Measurements from ENCODE around the gene POU3F3.

Gene POU3F3

DNA sequence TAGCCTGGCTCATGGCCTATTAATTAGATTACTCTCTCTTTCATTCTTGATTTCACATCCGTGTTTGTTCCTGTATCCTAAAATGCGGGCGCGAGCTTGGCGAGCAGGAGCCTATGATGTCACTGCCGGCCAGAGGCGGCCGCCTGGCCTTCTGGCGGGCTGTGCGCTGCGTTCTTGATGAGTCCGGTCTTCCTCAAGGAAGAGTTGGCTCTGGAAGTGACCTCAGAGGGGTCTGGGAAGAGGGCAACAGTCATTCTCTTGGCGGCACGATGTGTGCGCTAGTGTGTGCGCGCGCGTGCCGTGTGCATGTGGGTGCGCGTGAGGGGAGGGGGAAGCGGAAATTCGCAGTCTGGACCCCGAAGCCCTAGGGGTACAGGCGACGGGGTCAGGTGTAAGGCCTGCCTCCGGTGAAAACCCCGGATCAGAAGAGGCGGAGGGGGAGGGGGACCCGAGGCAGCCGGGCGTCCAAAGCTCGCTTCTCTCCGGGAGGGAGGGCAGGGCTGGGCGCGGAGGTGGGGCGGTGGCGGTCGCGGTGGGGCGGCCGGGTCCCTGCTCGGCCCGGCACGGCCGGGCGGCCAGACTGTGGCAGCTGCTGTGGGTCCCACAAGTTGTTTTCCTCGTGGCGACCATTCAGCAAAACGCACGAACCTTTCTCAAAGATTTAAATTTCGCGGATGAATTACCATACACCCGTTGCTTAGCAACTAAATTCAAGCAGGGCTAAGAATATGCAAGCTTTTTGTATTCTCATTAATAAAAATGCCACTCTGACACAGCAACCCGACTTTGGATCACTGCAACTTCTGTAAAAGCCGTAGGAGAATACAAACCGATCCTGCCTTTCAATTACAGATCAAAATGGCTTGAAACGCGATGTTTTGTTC lies 8.4 kb downstream of the POU3F3 start:
- FAIRE-seq: no peak

DNA sequence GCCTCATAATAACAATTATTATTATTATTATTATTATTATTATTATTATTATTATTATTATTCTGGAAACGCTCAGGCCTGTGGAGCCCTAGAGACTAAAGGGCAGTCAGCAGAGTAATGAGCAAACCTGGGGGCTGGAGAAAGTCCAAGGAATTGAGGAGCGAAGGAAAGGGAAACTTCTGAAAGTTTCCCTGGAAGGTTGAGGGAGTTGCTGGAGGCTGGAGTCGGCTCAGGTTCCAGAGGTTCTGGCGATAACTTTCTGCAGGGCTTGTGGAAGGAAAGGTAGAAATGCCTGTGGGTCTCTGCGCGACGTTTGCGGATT lies 9.2 kb downstream of the POU3F3 start:
- FAIRE-seq: no peak

DNA sequence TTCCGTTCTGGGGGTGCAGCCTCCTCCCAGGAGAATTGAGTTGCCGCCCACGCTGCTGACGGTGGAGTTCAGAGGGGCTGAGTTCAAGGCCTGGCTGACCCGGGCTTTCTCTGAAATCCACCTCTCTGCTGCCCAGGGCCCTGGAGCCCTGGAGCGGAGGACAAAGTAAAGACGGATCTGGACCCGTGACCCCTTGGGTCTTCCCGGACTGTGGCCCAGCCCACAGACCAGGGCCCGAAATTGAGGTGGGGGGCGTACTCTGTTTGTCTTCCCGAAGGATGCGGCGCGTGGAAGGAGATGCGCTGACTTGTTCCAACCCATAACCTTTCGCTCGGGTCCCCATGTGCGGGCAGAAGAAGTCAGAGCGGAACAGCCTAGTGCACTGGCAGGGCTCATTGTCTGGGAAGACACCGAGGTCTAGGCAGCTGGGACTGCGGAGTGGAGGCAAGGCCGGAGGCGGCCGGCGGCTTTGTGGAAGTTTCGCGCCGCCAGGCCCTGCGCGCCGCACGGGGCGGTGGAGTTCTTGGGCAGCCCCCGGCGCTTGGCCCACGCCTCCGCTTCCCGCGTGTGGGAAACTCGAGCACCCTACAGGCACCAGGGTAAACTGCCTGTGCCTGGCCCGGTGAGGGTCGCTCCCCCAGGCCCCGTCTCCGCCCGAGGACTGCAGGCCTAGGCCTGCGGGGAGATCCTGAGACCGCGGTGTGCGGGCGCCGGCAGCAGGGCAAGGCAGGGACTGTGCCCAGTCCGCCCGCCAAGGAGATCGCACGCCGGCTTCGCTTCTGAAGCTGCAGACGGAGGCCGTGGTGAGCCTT lies 9.8 kb downstream of the POU3F3 start:
- FAIRE-seq: no peak

DNA sequence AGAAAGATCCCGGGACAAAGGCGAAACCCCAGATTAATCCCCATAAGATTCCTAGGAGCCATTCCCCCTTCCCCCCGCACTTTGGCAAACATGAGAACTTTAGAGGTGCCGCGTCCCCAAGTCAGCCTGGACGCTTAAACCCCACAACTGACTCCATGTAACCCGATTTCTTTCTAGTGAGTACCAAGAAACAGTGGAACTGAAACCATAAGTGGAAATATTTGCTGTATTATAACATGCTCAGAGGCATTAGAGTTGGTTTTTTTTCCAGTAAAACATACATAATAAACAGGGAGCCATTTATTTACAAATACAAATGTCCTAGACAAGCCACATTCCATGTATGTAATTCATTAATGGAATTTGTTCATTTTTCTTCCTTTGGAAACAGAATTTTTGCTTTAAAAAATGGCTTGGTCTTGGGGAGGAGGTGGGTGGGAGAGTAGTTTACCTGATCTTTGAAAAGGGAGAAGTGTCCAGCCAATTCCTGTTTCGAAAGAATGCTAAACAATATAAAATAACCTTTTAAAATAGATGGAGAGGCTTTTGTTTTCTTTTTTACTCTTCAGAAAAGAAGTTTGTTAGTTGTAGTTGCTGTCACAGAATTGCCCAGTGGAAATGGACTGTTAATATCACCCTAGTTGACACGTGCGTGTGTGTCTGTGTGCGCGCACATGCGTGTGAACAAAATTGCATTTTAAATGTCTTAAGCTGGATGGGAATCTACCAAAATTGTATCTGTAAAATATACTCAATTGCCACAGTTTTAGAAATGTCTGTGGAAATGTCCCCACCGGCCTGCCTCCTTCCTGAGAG lies 10.6 kb downstream of the POU3F3 start:
- FAIRE-seq: no peak

DNA sequence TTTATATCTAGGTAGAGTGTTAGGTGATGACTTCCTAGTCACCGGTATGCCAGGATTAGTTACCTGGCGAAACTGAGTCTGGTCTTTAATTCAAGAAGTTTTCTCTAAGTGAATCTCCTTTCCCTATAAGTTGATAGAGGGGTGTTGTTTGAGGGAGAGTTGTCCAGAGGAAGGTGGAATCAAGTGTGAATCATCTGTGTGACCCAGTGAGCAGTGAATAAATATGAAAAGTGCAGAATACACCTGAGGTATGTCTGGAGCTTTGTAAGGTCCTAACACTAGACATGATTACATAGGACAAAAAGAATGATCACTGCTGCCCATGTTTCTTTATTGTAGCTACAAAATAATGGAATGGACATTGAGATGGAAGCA lies 11.2 kb downstream of the POU3F3 start:
- FAIRE-seq: no peak

DNA sequence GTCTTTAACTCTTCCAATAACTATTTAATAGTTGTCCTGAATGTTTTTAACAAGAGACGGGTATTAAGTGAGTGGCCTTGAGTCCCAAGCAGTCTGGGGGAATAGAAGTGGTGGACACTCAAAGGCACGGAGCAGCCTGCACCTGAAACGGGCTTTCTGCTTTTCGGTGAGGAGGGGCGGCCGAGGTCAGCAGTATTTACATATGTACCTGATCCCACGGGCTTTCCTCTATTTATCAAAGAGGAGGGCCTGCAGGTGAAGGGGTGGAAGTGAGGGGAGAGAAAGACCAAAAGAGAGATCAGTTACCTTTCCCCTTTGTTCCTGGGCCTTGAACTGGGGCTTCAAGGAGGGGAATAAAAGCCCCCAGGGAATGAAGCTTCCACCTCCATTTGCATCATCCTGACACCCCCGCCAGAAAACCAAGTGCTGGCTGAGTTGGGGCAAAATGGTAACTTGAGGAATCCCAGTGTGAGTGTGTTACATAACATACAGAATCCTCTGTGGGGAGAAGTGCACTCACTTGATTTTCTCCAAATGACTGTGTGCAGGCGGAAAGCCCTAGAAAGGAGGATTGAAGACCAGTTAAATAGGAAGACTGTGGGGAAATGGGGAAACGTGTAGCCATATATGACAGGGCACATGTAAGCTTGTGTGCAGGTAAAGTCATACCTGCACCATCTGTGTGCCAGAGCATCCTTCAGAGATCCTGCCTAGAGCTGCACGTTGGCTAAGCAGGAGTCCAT lies 12.4 kb downstream of the POU3F3 start:
- no peak for FAIRE-seq

DNA sequence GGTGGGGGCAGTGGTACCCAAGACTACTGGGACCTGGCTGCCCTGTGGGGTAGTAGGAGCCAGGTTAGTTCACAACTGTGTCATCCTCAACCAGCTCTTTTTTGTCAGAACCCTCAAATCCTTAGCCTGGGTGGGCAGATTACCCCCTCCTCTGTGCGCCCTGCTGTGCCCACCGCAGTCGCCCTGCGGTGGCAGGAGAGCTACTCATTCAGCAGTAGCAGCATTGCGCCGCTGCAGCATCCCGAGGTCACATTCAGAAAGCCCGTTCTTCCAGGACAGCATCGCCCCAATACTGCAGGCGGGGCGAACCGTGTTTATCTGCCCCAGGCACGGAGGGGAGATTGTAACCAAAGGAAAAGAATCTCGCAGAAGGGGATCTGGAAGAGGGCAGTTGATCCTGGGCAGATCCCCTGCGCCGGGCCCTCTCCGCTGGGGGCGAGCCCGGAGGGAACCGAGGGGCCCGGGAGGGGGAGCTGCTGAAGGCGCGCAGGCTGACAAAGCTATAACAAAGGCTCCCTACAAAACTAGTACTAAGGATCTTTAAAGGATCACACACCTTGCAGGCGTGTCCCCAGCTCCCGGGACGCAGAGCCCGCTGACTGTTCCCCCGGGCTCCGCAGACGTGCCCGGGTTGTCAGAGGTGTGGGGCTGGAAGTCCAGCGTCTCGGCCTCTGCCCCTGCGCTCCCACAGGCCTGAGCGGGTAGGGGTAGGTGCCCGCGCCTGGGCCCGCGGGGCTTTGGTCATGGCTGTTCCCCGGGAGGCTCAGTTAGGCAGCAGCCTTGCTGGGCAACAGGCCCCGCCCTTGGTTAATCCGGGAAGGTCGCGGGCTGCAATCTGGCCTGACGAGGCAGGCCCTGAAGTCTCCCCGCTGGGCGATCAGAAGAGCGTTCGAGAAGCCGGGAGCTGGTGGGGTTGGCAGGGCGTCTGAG lies 13.2 kb downstream of the POU3F3 start:
- FAIRE-seq: no peak

DNA sequence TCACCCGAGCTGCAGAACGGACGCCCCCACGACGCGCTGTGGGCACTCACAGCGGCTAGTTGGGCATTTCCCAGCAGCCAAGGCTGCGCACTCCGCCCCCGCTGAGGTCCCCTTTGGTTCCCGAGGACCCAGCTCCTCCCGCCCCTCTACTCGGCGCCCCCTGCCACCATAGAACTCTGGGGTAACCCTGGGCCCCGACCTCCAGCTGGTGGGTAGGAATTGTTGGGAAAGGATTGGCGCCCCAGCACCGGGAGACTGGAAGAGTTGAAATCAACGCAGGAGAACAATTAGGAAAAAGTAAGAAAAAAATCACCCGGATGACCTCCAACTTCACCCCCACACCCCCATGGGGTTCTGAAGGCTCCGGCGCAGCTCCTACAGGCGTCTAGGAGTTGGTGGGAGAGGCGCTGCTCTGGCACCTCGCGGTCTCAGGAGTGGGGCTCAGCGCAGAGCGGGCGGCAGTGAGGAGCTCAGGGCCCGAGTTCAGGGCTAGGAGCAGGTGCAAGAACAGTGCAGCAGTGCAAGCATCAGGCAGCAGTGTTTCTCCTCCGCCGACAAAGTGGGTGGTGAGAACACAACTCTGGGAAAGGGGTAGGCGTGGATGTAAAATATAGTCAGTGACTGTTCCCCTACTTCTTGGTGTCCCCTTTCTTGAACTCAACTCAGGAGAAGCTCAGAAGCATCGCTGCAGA lies 14.0 kb downstream of the POU3F3 start:
- FAIRE-seq: no peak

DNA sequence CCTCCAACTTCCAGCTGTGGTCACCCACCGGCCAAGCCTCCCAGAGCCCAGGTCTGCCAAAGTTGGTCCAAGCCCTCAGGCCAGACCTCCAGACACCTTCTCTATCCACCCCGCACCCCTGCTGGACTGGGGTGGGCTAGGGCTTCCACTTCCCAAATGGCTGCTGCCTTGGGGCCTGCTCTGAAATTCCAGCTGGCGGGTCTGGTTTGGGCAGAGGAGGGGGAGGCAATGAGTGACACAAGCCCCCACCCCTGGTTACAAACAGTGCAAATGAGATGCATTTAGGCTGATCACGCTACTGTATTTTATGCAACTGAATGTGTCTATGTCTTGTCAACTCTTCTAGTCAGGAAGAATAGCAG lies 14.6 kb downstream of the POU3F3 start:
- no peak for FAIRE-seq

DNA sequence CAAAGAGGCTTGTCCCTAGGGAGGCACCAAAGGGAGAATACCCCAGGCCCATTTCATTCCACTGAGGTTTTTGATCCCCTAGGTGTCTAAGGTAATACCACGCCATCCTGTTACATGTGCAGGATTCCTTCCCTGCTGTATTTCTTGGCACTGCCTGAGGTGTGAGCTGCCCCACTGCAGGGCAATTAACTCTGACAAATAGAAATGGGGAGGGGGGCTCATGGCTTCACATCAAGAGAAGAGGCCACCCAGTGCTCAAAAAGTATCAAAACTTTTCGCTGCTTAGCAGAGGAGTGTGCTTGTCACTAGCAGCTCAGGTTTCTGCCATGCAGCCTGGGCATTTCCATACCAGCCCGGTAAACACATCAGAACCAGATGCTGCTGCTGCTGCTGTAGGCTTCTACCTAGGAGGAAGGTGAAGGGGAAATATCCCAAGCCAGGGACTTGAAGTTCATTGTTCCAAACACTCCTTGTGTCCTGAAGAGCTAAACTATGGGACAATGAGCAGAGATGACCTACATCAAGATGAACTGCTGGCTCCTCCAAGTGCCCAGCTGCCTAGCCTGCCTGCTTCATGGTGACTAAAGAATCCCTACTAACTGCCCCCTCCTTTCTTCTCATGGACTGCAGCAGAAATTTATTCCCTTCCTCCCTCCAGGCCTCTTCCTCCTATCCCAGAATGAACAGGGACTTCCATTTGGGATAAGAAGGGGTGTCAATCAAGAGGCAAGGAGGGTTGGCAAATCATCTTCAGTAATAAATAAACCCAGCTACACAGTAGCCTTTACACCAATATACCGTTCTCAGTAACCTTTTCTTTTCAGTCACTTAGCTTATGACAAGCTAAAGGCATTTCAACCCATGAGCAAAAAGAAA lies 16.4 kb downstream of the POU3F3 start:
- no peak for FAIRE-seq

DNA sequence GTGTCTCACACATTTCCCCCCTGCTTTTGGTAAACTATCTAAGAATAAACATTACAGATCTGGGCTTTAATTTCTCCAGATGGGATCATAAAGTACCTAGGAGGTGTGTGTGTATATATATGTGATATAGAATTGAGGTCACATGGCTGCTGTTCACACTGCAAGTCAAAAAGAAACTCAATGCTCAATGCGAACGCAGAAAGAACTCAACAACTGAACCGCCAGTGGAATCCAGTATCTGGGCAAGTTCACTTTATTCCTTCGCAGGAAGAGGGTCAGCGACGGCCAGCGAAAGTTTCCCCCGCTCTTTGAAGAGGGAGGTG lies 17.7 kb downstream of the POU3F3 start:
- no peak for FAIRE-seq

DNA sequence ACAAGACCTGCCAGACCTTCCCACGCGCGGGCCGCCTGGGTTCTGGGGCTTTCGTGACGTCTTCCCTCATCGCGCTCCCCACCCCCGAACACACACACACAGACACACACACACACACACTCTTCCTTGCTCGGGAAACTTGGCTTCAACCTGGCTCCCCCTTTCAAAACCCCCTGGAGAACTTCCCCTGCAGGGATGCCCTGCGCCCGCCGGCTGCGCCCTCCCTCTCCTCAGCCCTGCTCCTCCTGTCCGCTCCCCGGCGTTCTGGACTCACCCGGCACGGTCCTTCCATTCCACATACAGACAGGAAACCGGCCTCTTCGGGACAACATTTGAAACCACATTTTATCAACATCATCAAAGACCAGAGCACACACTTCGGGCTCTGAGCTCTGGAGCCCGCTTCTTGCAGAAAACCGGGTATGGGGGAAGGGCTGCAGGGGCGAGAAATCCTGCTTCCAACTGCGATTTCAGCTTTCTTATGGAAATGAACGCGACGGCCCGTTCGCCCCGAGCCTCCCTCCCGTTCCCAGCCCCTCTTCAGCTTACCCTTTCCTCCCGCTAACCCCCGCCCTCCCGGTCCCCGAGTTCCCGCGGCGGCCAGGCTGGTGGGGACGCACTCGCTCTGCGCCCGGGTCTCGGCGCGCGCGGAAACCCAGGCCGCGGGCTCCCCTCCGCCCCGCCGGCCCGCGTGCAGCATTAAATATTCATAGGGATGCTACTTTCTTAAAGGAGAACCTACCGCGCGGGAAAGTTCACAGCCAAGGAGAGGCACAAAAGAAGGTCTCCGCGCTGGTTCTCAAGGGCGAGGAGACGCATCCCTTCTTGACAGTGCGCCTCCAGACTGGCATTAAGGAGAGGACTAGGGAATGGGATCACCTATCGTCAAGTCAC lies 18.3 kb downstream of the POU3F3 start:
- no peak for FAIRE-seq

DNA sequence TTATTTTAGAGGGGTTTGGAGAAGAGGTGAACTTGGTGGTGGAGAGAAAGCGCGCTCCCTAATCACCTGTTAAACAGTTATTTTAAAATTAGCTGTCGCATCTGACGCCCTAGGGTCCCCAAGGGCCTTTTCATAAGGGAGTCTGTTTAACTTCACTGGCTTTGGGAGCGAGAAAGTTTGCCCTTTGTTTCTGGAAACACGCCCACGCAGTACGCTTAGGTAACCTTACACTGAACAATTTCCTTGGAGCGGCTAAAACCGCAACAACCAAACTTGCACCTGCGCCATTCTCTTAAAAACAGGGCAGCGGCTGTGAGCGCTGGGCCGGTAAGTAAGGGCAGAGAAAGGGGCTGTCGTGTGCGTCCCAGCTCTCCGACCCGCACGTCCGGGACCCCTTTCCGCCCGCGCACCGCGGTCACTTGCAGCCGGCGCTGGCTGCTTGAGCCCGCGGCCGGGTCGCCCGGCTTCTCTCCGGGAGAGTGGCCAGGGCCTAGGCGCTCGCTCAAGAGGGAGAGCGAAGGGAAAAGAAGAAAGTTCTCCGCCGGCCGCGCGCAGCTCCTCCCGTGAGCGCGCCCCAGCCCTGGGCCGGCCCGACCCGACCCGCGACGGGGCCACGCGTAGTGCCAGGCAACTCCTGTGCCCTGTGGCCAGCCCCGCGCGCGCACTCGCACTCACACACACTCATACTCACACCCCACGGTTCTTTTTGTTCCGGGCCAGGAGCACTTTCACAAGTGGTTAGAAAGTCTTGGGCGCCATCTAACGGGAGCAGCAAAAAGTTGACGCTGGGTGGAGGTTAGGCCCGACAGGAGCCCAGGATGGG lies 19.2 kb downstream of the POU3F3 start:
- FAIRE-seq: no peak

DNA sequence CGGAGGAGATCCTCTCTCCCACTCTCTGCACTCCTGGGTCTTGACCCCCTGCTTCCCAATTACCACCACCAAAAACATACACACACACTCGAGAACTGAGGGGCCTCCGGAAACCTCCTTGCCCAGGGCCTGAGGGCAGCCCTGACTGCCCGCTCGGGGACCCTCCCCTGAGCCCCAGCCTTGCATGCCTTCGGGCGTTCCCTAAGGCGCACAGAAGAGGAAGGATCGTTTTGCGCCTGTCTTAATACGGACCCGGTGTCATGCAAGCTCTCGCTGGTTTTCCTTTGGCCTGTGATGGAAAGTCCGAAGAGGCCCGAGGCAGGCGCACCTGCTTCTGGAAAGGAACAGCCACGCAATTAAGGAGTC lies 19.8 kb downstream of the POU3F3 start:
- no peak for FAIRE-seq

DNA sequence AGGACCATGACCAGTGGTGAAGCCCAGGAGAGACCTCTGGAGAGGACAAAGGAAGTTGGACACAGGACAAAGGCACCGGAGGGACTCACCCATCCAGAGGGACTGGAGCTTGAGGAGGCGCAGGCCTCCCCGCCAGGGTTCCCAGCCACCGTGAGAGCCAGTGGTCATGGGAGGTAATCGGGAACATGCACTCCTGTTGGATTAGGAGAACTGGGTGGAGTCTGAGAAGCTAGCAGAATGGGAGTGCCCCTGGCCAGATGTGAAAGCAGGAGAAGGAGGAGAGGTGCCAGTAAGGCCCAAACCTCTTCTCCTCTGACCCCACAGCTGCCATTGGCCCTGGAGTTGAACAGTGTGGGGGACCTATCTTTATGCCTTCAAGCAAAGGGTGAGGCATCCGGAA lies 20.3 kb downstream of the POU3F3 start:
- FAIRE-seq: no peak

DNA sequence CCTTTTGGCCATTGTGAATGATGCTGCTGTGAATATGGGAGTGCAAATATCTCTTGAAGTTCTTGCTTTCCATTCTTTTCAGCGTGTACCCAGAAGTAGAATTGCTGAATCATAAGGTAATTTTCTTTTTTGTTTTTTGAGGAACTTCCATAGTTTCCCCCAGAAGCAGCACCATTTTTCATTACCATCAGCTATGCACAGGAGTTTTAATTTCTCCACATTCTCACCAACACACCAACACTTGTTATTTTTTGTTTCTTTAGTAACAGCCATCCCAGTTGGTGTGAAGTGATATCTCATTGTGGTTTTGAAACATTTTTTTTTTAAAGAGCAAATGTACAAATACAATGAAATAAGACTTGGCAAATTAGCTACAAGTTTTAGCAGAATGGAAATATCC lies 21.3 kb downstream of the POU3F3 start:
- no peak for FAIRE-seq

DNA sequence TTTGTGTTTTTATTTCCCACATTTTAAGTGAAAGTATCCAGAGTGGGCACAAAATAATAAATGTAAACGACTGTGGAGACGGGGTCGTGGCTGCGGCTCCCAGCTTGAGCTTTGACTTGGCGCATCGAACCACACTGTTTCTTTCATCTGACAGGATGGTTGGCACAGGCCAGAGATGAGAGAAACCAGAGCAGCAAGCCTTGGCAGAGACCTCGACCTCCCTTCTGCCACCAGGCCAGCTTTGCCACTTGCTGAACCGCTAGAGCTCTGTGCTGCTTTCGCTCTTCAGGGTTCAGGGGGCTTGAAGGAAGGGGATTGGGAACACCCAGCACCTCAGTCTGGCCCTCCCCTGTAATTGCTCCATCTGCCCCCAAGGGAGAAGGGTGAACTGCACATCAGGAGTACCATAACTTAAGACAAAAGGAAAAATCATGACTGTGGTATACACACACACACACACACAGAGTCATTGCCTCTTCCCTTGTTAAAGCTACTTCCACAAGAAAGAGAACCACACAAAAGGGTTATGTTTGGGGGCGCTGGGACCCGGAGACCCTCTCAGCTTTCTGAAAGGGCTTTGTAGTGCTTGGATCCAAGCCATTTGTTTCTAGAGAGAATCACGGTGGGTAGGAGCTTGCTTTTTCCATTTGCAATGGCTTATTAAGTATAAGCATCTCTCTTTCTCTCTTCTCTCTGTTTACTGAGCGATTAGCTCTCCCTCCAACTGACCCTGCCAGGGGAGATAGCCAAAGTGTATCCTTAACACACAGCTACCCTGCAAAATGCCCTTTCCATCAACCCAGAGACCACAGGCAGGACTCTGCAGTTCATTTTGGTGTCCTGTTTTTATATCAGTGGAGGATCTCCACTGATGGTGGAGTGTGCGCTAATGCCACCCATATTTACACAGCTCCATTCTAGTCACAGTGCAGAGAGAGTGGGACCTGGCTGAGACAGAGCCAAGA lies 23.0 kb downstream of the POU3F3 start:
- FAIRE-seq: no peak
